Loucy (cell line): ENCODE results near the gene CAMK2N2.

Experiments
- EZH2phosphoT487 ChIP-seq: fragments of 200-600 bp; IDR thresholded peaks from 2 replicates; pipeline ENCODE4 v1.6.1; 2018; ENCODE audit warnings: antibody characterized with exemption, mild to moderate bottlenecking, moderate library complexity, borderline replicate concordance
- TF ChIP-seq, protein P1 (sequence below): fragments of 200-600 bp; sonication (generic); conservative IDR thresholded peaks from 2 replicates; pipeline ENCODE4 v1.5.1; 2014; ENCODE audit warnings: mild to moderate bottlenecking, antibody characterized with exemption, low read length

GRCh38 chr3:184241141-184241446 is 20.3 kb downstream of the CAMK2N2 start:
- no peak for TF ChIP-seq EZH2phosphoT487
- TF ChIP-seq, protein P1, sequence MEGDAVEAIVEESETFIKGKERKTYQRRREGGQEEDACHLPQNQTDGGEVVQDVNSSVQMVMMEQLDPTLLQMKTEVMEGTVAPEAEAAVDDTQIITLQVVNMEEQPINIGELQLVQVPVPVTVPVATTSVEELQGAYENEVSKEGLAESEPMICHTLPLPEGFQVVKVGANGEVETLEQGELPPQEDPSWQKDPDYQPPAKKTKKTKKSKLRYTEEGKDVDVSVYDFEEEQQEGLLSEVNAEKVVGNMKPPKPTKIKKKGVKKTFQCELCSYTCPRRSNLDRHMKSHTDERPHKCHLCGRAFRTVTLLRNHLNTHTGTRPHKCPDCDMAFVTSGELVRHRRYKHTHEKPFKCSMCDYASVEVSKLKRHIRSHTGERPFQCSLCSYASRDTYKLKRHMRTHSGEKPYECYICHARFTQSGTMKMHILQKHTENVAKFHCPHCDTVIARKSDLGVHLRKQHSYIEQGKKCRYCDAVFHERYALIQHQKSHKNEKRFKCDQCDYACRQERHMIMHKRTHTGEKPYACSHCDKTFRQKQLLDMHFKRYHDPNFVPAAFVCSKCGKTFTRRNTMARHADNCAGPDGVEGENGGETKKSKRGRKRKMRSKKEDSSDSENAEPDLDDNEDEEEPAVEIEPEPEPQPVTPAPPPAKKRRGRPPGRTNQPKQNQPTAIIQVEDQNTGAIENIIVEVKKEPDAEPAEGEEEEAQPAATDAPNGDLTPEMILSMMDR: no peak
